Inflammatory macrophage (primary cell): ENCODE measurements around the gene COG4.
"Not testable (repeated sequence)": the region's sequence is repeated elsewhere in the genome, so short reads cannot be mapped to it uniquely, and the experiment has no call there.

Experiments
- DNase-seq, 2 donors: peaks; one replicate each; pipeline ENCODE4 v3.0.0-alpha.2; 2020 to 2022

The COG4 gene

GRCh38 chr16:70453892-70454221 is 69.5 kb downstream of the COG4 start:
- no peak for DNase-seq

GRCh38 chr16:70453117-70453891 is 70.0 kb downstream of the COG4 start:
- no peak for DNase-seq

- not testable (repeated sequence) for DNase-seq
Measured at GRCh38 chr16:70451004-70451340, 72.4 kb downstream of the COG4 start.

DNA sequence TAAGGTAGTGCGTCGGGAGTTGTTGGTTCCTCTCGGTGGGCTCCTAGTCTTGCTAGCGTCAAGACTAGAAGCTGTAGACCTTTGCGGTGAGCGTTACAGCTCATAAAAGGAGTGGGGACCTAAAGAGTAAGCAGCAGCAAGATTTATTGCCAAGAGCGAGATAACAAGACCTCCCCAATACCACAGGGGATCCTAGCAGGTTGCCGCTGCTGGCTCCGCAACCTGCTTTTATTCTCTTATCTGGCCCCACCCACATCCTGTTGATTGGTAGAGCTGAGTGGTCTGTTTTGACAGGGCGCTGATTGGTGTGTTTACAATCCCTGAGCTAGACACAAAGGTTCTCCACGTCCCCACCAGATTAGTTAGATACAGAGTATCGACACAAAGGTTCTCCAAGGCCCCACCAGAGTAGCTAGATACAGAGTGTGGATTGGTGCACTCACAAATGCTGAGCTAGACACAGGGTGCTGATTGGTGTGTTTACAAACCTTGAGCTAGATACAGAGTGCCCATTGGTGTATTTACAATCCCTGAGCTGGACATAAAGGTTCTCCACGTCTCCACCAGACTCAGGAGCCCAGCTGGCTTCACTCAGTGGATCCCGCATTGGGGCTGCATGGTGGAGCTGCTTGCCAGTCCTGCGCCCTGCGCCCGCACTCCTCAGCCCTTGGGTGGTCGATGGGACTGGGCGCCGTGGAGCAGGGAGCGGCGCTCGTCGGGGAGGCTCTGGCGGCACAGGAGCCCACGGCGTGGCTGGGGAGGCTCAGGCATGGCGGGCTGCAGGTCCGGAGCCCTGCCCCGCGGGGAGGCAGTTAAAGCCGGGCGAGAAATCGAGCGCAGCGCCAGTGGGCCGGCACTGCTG is 73.0 kb downstream of the COG4 start:
- DNase-seq: not testable (repeated sequence)

DNA sequence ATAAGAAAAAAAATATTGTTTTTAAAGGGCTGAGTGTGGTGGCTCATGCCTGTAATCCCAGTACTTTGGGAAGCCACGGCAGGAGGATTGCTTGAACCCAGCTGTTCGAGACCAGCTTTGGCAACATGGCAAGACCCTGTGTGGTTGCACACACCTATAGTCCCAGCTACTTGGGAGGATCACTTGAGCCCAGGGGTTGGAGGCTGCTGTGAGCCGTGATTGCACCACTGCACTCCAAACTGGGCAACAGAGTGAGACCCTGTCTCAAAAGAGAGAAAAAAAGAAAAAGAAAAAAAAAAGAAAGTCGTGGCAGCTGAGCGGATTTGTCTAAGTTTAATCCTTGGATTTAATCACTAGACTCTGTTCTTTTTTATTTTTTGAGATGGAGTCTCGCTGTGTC is 75.3 kb downstream of the COG4 start:
- DNase-seq: no peak

DNA sequence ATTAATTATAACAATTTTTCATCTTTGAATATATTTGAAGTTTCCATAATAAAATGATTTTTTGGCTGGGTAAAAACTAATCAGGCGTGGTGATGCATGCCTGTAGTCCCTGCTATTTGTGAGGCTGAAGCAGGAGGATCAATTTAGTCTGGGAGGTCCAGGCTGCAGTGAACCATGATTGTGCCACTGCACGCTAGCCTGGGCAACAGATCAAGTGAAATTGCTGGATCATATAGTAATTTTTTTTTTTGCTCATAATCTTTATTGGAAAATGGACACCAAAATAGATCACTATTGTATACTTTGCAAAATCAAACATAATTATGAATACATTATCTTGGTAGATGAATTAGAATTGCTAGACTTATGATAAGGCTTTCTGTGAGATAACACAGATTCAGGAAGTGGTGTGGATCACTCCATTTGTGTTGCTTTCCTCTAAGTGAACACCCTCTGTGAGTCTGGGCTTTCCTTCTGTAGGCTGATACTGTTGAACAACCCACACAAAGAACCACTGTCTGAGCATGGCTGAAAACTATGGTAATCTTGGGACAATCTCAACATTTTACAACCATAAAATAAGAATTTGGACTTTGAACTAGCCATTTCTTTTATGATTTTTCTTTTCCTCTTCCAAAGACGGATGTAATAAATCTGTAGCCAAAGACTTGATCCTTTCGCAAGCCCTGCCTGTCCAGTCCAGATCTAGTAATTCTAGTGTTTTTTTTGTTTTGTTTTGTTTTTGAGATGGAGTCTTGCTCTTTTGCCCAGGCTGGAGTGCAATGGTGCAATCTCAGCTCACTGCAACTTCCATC is 78.9 kb downstream of the COG4 start:
- peak in 1 of 2 donors; percentile 48 for DNase-seq

DNA sequence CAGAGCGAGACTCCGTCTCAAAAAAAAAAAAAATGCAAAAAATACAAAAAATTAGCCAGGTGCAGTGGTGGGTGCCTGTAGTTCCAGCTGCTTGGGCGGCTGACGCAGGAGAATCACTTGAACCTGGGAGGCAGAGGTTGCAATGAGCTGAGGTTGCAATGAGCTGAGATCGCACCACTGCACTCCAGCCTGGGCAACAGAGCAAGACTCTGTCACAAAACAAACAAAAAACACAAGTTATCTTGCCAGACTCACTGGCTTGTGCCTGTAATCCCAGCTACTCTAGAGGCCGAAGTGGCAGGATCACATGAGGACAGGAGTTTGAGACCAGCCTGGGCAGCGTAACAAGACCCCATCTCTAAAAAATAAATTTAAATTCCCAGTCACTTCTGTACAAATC is 81.0 kb downstream of the COG4 start:
- no peak for DNase-seq

DNA sequence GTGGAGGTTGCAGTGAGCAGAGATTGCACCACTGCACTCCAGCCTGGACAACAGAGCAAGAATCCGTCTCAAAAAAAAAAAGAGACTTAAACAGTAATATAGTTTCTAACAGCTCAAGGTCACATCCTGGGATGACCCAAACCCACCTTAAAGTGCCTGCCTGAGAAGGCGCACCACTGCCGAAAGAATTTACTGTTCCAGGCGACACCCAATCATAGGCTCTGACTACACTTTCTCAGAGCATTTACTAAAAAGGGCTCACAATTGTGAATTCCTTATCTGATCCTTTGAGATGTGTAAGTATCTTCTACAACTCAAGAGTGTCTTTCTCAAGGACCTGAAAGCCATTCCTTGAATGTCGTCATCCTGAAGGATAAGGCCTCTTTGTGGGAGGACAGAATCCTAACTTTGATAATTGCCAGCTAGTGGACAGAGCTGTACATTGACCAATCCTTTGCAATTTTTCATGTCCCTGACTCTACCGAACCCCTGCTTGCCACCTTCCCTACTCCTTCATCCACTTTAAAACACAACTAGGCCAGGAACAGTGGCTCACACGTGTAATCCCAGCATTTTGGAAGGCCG is 81.9 kb downstream of the COG4 start:
- no peak for DNase-seq

GRCh38 chr16:70440009-70440692 is 83.2 kb downstream of the COG4 start:
- no peak for DNase-seq

DNA sequence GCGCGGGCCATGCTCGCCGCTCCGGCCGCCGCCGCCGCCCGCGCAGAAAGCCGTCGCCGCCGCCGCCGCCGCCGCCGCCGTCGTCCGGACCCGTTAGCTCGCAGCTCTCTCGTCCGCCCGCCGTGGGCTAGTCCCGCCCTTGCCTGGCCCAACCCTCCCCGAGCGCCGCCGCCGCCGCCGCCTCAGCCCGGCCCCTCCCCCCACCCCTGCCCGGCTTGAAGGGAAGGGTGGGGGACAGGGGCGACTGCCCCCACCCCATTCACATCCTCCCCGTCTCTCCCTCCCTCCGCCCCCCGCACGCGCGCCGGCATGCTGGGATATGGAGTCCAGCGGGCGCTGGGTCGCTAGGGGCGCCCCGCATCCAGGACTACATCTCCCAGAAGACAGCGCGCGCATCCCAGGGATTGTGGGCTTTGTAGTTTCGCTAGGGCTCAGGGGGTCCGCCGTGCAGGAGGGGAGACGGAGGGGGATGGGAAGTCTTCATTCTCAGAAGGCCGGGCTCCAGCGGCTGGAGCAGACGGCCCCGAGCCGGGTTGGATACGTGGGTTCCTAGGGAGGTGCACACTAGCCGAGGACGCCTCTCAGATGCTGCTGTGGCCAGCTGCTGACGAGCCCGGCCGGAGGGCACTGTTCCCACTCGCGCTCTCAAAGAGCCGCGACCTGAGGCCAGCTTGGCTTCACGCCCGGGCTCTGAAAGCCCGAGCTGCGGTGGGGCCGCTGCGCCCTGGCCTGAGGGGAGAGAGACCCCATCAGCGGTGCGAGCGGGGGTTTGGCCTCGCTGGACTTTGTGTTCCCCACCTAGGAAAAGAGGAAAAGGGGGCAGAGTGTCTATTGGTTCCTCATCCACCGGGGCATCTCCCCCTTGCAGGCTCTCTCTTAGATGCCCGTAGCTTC is 84.1 kb downstream of the COG4 start, which contains the start of gene ST3GAL2:
TSS of gene ST3GAL2 (minus strand) at position 132 of the 894 bp plus-strand sequence. CDS start 40,570 bp downstream, outside the sequence.
- DNase-seq: peak; percentile 88 to 89

GRCh38 chr16:70438585-70438968 is 84.8 kb downstream of the COG4 start:
- no peak for DNase-seq

GRCh38 chr16:70437582-70438557 is 85.5 kb downstream of the COG4 start:
- DNase-seq: peak; percentile 46 to 69

DNA sequence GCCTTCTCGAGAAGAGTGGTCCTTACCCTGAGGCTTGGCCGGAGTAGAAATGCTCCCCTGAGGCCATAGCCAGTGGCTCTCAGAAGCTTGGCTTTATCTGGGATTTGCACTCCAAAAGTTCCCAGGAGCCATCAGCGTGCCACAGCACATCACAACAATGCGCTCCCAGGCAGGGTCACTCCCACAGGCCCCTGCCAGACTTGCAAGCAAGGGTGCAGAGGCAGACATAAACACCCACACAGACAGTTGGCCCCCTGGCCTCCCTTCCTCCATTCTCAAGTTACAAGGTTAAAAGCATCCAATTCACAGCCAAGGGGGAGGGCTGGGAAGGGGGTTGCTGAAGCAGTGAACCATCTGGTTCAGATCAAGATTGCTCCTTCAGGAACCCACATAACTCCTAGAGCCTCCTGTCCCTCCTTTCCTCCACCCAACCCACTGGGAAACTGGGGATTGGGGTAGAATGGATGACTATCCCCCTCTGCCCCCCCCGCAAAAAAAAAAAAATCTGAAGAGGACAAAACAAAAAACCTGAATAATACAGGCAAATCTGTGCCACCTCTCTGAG is 86.3 kb downstream of the COG4 start:
- DNase-seq: no peak

- DNase-seq: no peak
Measured at GRCh38 chr16:70434484-70435260, 88.7 kb downstream of the COG4 start.

DNA sequence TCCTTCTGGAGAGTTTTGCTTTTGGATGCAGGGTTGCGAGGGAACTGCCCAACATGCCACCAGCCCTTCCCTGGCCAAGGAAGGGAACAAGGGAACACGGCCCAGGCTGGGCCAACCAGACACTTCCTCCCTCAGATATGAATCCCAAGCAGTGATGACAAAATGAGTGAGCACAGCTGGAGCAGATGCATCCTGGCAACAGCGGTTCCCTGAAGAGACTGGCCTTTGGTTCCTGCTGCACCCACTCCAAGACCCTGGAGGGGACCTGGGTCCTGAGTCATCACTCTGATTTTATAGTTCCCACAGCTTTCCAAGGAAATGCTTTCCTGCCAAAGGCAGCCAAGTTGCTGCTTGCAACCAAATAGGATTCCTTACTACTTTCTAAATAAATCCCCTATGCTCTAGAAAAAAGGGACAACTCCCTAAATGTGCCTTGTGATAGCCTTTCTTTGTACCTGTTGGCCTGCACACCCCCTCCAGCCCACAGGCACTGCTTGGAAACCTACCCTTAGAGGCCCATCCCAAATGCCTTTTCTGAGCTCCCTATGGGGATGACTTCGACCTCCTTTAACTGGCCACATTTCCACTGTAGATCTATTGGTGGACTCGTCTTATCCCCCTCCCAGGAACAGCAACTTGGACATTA is 89.8 kb downstream of the COG4 start:
- DNase-seq: peak; percentile 31 to 65

DNA sequence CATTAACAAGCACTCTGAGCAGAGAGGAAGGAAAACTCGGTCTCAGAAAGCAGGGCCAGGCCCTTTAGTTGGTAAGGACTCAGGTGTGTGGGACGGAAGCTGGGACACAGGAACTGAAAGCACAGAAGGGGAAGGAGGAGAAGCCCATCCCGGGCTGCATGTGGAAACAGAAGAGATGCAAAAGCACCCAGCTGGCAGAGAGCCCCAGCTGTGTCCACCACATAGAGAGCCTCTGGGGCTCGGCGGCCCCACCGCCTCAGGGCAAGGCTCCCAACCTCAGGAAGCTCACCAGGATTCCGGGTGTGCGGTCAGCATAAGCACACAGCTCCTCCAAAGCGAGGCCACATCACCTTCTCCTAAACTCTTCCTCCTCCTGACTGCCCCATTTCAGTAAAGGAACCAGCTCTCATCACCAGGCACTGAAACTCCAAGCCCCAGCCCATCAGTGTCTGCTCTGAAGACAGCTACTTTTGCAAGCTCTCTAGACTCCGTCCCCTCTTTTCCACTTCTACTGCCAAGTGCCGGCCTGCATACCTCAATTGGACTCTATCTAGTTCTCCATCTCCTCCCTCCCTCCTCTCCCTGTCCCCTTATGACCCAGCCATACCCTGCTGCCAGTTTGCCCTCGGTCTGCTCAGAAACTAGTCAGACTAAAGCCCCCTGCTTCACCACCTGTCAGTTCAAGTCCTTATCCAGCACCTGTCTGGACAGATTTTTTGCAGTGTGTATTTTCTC is 90.5 kb downstream of the COG4 start:
- DNase-seq: peak; percentile 48 to 66

DNA sequence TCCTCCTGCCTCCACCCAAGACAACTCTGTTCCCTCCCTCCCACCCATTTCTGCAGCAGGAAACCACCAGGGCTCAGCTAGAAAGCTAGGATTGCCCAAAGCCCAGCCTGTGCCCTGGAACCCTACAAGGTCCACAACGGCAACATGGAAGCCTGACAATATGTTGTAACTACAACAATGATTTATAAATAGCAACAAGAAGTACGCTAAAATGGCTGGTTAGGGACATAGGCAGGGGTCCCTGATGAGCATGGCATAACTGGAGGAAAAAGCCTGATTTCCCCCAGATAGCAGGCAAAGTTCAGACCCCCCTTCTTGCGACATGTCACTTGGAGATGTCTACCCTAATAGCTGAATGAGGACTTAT is 91.0 kb downstream of the COG4 start:
- peak; percentile 73 to 83 for DNase-seq
